MM.1S (cell line): ENCODE results near the gene METTL24.

Experiments used
- EZH2 ChIP-seq: fragments of 300-600 bp; sonication (generic); optimal IDR thresholded peaks from 2 replicates; pipeline ENCODE3; 2017; ENCODE audit warnings: low read depth, mild to moderate bottlenecking, antibody characterized with exemption, low read length, mixed read lengths
- EZH2phosphoT487 ChIP-seq: fragments of 300-600 bp; sonication (generic); IDR thresholded peaks from 2 replicates; pipeline ENCODE4 v1.6.1; 2018; ENCODE audit warnings: antibody characterized with exemption, low read length
- TF ChIP-seq, protein P1 (sequence below): fragments of 300-600 bp; sonication (generic); IDR thresholded peaks from 2 replicates; pipeline ENCODE4 v1.5.1; 2016; ENCODE audit warnings: antibody characterized with exemption, low read length, mixed read lengths

DNA sequence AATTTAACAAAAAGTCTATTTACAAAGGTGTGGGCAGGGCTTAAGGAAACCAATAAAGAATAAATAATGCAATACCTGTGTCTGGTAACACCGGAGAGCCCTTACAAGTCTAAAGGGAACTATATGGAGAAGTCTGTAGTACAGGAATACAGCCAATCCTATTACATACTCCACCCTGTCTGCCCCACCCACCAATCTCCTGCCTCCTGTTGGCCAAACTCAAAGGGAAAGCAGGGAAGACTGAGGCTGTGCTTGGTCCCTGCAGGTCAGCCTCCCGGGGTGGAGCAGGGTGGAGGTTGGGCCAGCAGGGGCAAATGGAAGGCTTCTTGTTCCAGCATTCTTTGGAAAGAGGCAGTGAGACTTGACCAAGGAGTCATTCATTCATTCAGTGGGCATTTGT is 31.5 kb downstream of the METTL24 start:
- TF ChIP-seq, protein P1, sequence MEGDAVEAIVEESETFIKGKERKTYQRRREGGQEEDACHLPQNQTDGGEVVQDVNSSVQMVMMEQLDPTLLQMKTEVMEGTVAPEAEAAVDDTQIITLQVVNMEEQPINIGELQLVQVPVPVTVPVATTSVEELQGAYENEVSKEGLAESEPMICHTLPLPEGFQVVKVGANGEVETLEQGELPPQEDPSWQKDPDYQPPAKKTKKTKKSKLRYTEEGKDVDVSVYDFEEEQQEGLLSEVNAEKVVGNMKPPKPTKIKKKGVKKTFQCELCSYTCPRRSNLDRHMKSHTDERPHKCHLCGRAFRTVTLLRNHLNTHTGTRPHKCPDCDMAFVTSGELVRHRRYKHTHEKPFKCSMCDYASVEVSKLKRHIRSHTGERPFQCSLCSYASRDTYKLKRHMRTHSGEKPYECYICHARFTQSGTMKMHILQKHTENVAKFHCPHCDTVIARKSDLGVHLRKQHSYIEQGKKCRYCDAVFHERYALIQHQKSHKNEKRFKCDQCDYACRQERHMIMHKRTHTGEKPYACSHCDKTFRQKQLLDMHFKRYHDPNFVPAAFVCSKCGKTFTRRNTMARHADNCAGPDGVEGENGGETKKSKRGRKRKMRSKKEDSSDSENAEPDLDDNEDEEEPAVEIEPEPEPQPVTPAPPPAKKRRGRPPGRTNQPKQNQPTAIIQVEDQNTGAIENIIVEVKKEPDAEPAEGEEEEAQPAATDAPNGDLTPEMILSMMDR: no peak
- TF ChIP-seq EZH2 (no peak), EZH2phosphoT487 (no peak)
